ENCODE data around the gene ZNF57. TPM values are rescaled to one million over a fixed set of nuclear protein-coding genes. Genes with fewer than 3 reads are reported as not detected.
A peak's percentile ranks its signal among the peaks of the same experiment; 100 is the strongest.

The ZNF57 gene
- total and polyA plus RNA-seq, 4 donors: 4.0 to 5.5 (median 4.5) TPM

GRCh38 chr19:2865334-2866100 is 35.2 kb upstream of the ZNF57 start:
- Histone ChIP-seq H3K9ac (ENCODE audit: insufficient read depth in 1 of 2, low read length in 2 of 2) (no peak overlapping the region), H3K9me3 (ENCODE audit: control insufficient read depth in 4 of 4, insufficient read depth in 3 of 4, low read length in 3 of 4) (peaks cover 0 to 2% (median 0%) of the 10 kb centered on the region in 4 donors), H3K4me1 (ENCODE audit: control insufficient read depth in 5 of 5, insufficient read depth in 5 of 5, low read length in 5 of 5) (no peaks in the 10 kb centered on the region), H3K27ac (ENCODE audit: low read depth in 1 of 2, low read length in 1 of 2) (no peak overlapping the region), H3K27me3 (ENCODE audit: control insufficient read depth in 3 of 3, insufficient read depth in 3 of 3, low read length in 2 of 3) (no peaks in the 10 kb centered on the region), H3K36me3 (ENCODE audit: control insufficient read depth in 4 of 4, insufficient read depth in 4 of 4, low read length in 4 of 4) (no peaks in the 10 kb centered on the region), H3K4me3 (no peak overlapping the region)
- WGBS, 2 donors: 52% methylated on average over 12 of the region's 12 CpGs
- DNase-seq: peak in 1 of 3 donors; percentile 8
- no peak for ATAC-seq (ENCODE audit: insufficient read depth, low FRiP score)
- TF ChIP-seq CTCF (IDR thresholded peaks at IDR 0.05; ENCODE audit: control extremely low read depth, extremely low read depth): no peak

- TF ChIP-seq CTCF (IDR thresholded peaks at IDR 0.05; ENCODE audit: control extremely low read depth, extremely low read depth): no peak
- Histone ChIP-seq H3K27ac (ENCODE audit: low read depth in 1 of 2, low read length in 1 of 2) (no peak overlapping the region), H3K9me3 (ENCODE audit: control insufficient read depth in 4 of 4, insufficient read depth in 3 of 4, low read length in 3 of 4) (no peaks in the 10 kb centered on the region), H3K27me3 (ENCODE audit: control insufficient read depth in 3 of 3, insufficient read depth in 3 of 3, low read length in 2 of 3) (no peaks in the 10 kb centered on the region), H3K4me3 (no peak overlapping the region), H3K36me3 (ENCODE audit: control insufficient read depth in 4 of 4, insufficient read depth in 4 of 4, low read length in 4 of 4) (no peaks in the 10 kb centered on the region), H3K4me1 (ENCODE audit: control insufficient read depth in 5 of 5, insufficient read depth in 5 of 5, low read length in 5 of 5) (no peaks in the 10 kb centered on the region), H3K9ac (ENCODE audit: insufficient read depth in 1 of 2, low read length in 2 of 2) (no peak overlapping the region)
- WGBS, 2 donors: 78 to 83% methylated on average over 8 of the region's 8 CpGs
- DNase-seq (no peak), ATAC-seq (ENCODE audit: insufficient read depth, low FRiP score) (no peak)
Observed at GRCh38 chr19:2866495-2867024, 34.2 kb upstream of the ZNF57 start.

- no peak for DNase-seq
- no peak for TF ChIP-seq CTCF (IDR thresholded peaks at IDR 0.05; ENCODE audit: control extremely low read depth, extremely low read depth)
- H3K9ac ChIP-seq (ENCODE audit: insufficient read depth in 1 of 2, low read length in 2 of 2): no peak within 1 kb of the TSS
- no peak within 1 kb of the TSS for H3K4me3 ChIP-seq
- H3K27ac ChIP-seq (ENCODE audit: low read depth in 1 of 2, low read length in 1 of 2): no peak within 1 kb of the TSS
- WGBS, 2 donors: 87 to 90% methylated on average over 36 of the region's 36 CpGs
- no peaks in the 10 kb centered on the region for H3K4me1 ChIP-seq (ENCODE audit: control insufficient read depth in 5 of 5, insufficient read depth in 5 of 5, low read length in 5 of 5)
- H3K9me3 ChIP-seq (ENCODE audit: control insufficient read depth in 4 of 4, insufficient read depth in 3 of 4, low read length in 3 of 4): no peaks in the 10 kb centered on the region
- ATAC-seq (ENCODE audit: insufficient read depth, low FRiP score): no peak
- H3K36me3 ChIP-seq (ENCODE audit: control insufficient read depth in 4 of 4, insufficient read depth in 4 of 4, low read length in 4 of 4): no peaks in the 10 kb centered on the region
- H3K27me3 ChIP-seq (ENCODE audit: control insufficient read depth in 3 of 3, insufficient read depth in 3 of 3, low read length in 2 of 3): no peaks in the 10 kb centered on the region
Observed at GRCh38 chr19:2867025-2867991, 33.4 kb upstream of the ZNF57 start, which contains the start of gene ZNF556. Gene ZNF556, plus strand, starts transcription at chr19:2867335. Its CDS starts 87 bp downstream, at chr19:2867422.

Data from lung (tissue), 12 donors.